Activated naive CD4-positive, alpha-beta T cell treated with anti-CD3 and anti-CD28 coated beads for 36 hours (primary cell): ENCODE results near the gene TRIM66. TPM values are rescaled to one million over a fixed set of nuclear protein-coding genes. Genes with fewer than 3 reads are reported as not detected.

Experiments
- CTCF ChIA-PET: fragments of 350-600 bp; sonication (Branson Sonifier 250); formaldehyde crosslinking; loops from one replicate; lab custom pipeline; 2021; ENCODE audit warnings: antibody characterized with exemption; lab: Charles Lee
- DNase-seq: peaks from one replicate; pipeline ENCODE4 v3.0.0-alpha.2; 2020
- H3K27ac Mint-ChIP-seq: one replicate; pipeline ENCODE4 v1.8.0; 2021; ENCODE audit warnings: mild to moderate bottlenecking, mixed read lengths
- H3K27me3 Mint-ChIP-seq: one replicate; pipeline ENCODE4 v1.8.0; 2021; ENCODE audit warnings: low read depth, mixed read lengths
- H3K36me3 Mint-ChIP-seq: one replicate; pipeline ENCODE4 v1.8.0; 2021; ENCODE audit warnings: low read depth, mixed read lengths
- H3K4me1 Mint-ChIP-seq: one replicate; pipeline ENCODE4 v1.8.0; 2021; ENCODE audit warnings: low read depth, mixed read lengths
- H3K4me3 Mint-ChIP-seq: one replicate; pipeline ENCODE4 v1.8.0; 2021; ENCODE audit warnings: mild to moderate bottlenecking, moderate library complexity, mixed read lengths
- H3K9me3 Mint-ChIP-seq: one replicate; pipeline ENCODE4 v1.8.0; 2021; ENCODE audit warnings: mixed read lengths
- intact Hi-C: fragments of 100-400 bp; cut with micrococcal nuclease; formaldehyde crosslinking; loops from one replicate; pipeline ENCODE4 v1.15.1; 2023
- total RNA-seq, 2 experiments: library from RNA; stranded (reverse); gene quantifications; one replicate each; pipeline ENCODE4 v1.2.3, GENCODE V29; 2021

TRIM66 gene
- total RNA-seq, 2 experiments from 2014 or later = 16.4 to 19.1 TPM

DNA sequence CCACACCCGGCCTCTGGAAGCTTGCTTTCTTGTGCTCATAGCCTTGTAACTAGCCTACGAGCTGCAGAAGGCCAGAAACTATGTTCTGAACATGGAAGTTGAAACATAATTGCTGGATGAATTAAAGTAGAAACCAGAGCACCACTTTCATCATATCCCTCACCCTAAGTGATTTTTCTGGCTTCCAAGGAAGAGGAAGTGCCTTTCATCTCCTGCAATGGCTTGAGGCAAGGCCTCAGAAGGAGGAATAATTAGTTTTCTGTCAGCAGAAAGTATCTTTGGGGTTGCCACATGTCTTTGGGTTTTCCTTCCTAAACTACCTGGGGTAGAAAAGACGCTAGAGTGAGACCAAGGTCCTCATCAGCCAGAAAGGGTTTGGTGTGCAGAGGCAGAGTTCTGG is 14.6 kb upstream of the TRIM66 start:
- Mint-ChIP-seq H3K27ac (no peak overlapping the region), H3K36me3 (peaks cover 11% of the 10 kb centered on the region), H3K4me1 (no peaks in the 10 kb centered on the region), H3K9me3 (no peaks in the 10 kb centered on the region), H3K27me3 (no peaks in the 10 kb centered on the region), H3K4me3 (no peak overlapping the region)
- CTCF ChIA-PET = no interaction called here
- DNase-seq = no peak
- intact Hi-C loops = no loop called here

DNA sequence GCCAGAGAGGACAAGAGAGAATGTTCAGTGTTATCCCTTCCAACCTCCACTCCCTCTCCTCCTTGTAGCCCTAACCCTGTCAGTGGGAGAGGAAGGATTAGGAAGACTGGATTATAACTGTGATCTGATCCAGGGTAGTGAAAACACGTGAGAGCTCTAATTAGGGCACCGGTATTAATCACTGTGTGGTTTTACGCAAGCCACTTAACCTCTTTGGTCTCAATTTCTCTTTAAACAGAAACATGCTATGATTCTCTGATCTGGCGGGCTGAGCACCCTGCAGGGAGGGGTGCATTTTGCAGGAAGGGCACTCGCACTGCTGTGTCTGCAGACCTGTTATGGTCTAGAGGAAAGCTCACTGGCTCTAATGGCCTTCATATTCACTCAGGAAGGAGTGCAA is 11.7 kb upstream of the TRIM66 start:
- peaks cover 19% of the 10 kb centered on the region for H3K36me3 Mint-ChIP-seq
- H3K27ac Mint-ChIP-seq = no peak overlapping the region
- peaks cover 11% of the 10 kb centered on the region for H3K4me1 Mint-ChIP-seq
- no peaks in the 10 kb centered on the region for H3K27me3 Mint-ChIP-seq
- no peak overlapping the region for H3K4me3 Mint-ChIP-seq
- CTCF ChIA-PET = no interaction called here
- intact Hi-C loops = no loop called here
- no peaks in the 10 kb centered on the region for H3K9me3 Mint-ChIP-seq
- no peak for DNase-seq

GRCh38 chr11:8693555-8693954 is 11.1 kb upstream of the TRIM66 start:
- Mint-ChIP-seq H3K4me1 (peaks cover 11% of the 10 kb centered on the region), H3K9me3 (no peaks in the 10 kb centered on the region)

GRCh38 chr11:8693010-8693551 is 10.6 kb upstream of the TRIM66 start:
- intact Hi-C loops = no loop called here
- no peak overlapping the region for H3K27ac Mint-ChIP-seq
- CTCF ChIA-PET = no interaction called here

More at GRCh38 chr11:8693555-8693954, 11.1 kb upstream of the TRIM66 start:
- no peak for DNase-seq
- no peaks in the 10 kb centered on the region for H3K27me3 Mint-ChIP-seq
- H3K36me3 Mint-ChIP-seq = peaks cover 22% of the 10 kb centered on the region
- no peak overlapping the region for H3K4me3 Mint-ChIP-seq
- intact Hi-C loops = no loop called here
- CTCF ChIA-PET = no interaction called here
- no peak overlapping the region for H3K27ac Mint-ChIP-seq

GRCh38 chr11:8692417-8692816 is 10.0 kb upstream of the TRIM66 start:
- Mint-ChIP-seq H3K27ac (no peak overlapping the region), H3K4me1 (peaks cover 20% of the 10 kb centered on the region), H3K4me3 (no peak overlapping the region), H3K9me3 (no peaks in the 10 kb centered on the region), H3K36me3 (peaks cover 28% of the 10 kb centered on the region), H3K27me3 (no peaks in the 10 kb centered on the region)
- intact Hi-C loops = no loop called here
- DNase-seq = no peak
- CTCF ChIA-PET = interaction anchor here (0.7 kb wide), 1 partner anchor 13 kb away, joined by 3 read pairs; no protein-coding TSS in a partner anchor

More at GRCh38 chr11:8693010-8693551, 10.6 kb upstream of the TRIM66 start:
- no peaks in the 10 kb centered on the region for H3K9me3 Mint-ChIP-seq
- H3K4me3 Mint-ChIP-seq = no peak overlapping the region
- no peak for DNase-seq
- no peaks in the 10 kb centered on the region for H3K27me3 Mint-ChIP-seq
- H3K36me3 Mint-ChIP-seq = peaks cover 25% of the 10 kb centered on the region
- peaks cover 16% of the 10 kb centered on the region for H3K4me1 Mint-ChIP-seq

DNA sequence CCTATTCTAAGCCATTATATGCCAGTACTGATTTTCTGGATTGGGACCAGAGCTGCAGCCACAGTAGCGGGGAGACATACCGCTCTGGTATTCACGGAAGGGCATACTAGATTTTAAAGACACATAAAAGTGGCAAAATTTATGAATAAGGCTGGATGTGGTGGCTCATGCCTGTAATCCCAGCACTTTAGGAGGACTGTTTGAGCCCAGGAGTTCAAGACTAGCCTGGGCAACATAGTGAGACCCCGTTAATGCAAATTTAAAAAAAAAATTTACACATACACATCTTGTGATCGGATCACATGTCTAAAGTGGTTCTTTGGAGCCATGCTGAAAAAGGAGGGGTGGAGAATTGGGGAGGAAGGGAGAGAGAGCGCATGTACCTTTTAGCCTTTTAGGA is 9.1 kb upstream of the TRIM66 start:
- H3K4me1 Mint-ChIP-seq = peaks cover 29% of the 10 kb centered on the region
- H3K36me3 Mint-ChIP-seq = peaks cover 30% of the 10 kb centered on the region

DNA sequence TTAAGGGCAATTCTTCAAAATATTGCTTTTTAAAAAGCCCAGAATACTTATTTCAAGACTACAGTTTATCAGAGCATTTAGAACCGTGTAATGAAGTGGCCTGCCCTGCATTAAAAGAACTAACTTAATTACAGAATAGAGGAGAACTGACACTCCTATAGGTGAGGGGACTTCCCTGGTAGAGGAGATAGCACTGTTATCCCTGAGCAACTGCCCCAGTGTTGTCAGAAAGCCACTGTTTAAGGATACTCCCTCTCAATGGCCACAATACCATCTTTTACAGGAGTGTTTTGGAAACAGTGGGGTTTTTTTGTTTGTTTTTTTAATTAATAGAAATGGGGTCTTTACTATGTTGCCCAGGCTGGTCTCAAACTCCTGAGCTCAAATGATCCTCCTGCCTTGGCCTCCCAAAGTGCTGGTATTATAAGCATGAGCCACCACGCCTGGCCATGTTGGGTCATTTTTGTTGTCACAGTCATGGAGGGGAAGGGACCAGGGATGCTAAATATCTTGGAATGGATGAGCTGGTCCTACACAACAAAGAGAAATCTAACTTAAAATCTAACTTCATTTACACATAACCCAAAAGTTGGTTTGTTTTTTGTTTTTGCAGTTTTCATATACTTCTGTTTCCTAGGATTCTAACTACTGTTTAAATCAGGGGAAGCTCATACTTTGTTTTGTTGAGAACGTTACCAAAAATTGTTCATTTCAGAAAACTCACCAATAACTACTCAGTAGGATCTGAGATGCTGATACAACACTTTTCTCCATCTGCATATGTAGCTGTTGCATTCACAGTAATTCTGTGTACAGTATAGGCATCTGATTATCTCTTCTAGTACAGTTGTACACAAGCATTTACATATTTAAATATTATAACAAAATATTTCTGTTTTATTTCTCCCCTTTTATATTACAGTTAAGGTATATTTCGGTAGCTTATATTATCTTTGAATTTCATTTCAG is 8.2 kb upstream of the TRIM66 start:
- no peak overlapping the region for H3K27ac Mint-ChIP-seq
- H3K4me3 Mint-ChIP-seq = peak overlapping the region; percentile 97
- H3K36me3 Mint-ChIP-seq = peaks cover 37% of the 10 kb centered on the region
- H3K27me3 Mint-ChIP-seq = no peaks in the 10 kb centered on the region
- no peaks in the 10 kb centered on the region for H3K9me3 Mint-ChIP-seq
- CTCF ChIA-PET = interaction anchor here (0.6 kb wide), 1 partner anchor 310 kb away, joined by 3 read pairs; no protein-coding TSS in a partner anchor
- peaks cover 37% of the 10 kb centered on the region for H3K4me1 Mint-ChIP-seq
- no peak for DNase-seq
- intact Hi-C loops = loop anchor here (1.0 kb wide), 1 partner anchor 8 kb away; the partner anchor contains the start of genes RPL27A and TRIM66

More for the DNA sequence above, 9.1 kb upstream of the TRIM66 start:
- Mint-ChIP-seq H3K27me3 (no peaks in the 10 kb centered on the region), H3K9me3 (no peaks in the 10 kb centered on the region), H3K27ac (no peak overlapping the region), H3K4me3 (no peak overlapping the region)
- CTCF ChIA-PET = interaction anchor here (0.6 to 0.7 kb wide), 2 partner anchors 222 to 309 kb away, joined by 3 to 4 read pairs; no protein-coding TSS in a partner anchor
- no peak for DNase-seq
- intact Hi-C loops = loop anchor here (1.0 kb wide), 1 partner anchor 9 kb away; the partner anchor contains the start of genes RPL27A and TRIM66

- H3K9me3 Mint-ChIP-seq = no peaks in the 10 kb centered on the region
- no peak for DNase-seq
- CTCF ChIA-PET = interaction anchor here (1.3 kb wide), 1 partner anchor 308 kb away, joined by 3 read pairs; no protein-coding TSS in a partner anchor
- intact Hi-C loops = loop anchor here (1.0 to 10.0 kb wide), 9 partner anchors 124 to 1945 kb away; partner anchors contain the start of genes SBF2, TMEM9B and WEE1
- H3K36me3 Mint-ChIP-seq = peaks cover 42% of the 10 kb centered on the region
- peak overlapping the region; percentile 96 for H3K27ac Mint-ChIP-seq
- H3K4me1 Mint-ChIP-seq = peaks cover 45% of the 10 kb centered on the region
- peak overlapping the region; percentile 97 for H3K4me3 Mint-ChIP-seq
- H3K27me3 Mint-ChIP-seq = no peaks in the 10 kb centered on the region
Observed at GRCh38 chr11:8689726-8690255, 7.3 kb upstream of the TRIM66 start.

DNA sequence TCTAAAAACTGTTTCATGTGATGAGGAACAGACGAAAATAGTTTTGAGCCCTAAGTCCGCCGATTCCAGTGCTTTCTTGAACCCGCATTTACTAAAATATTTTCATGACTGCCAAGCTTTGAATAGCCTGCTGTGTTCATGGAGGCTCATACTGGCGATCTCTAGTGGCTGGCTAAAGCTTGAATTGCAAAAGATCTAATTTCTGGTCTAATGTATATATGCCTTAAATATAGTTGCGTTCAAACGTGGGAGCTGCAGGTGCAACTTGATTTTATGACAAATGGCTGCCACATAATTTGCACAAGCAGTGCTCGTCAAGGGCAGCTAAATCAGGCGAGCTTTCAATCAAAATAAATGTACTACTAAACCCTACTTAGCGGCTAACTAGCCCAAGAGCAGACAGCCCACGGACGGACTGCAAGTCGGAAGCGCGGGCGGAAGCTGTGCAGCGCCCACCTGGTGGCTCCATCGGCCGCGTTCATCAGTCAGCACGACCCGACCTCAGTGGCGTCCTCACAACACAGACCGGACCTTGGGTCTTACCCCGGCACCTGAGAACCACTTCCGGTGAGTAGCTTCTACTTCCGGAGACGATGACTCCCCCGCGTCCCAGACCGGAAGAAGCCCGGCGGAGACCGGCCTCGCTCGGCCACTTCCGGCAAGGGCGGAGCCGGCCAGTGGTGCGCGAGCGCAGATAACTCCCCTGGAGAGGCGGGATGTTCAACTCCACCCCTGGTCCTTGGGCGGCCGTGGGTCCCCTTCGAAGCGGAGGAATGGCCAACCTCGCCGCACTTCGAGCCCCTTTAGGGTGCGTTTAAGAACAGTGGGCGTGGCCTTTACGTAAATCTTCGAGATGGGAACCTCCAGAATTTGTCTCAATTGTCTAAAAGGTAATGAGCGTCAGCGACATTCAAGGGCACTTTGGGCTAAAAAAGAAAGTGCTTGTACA is 6.2 kb upstream of the TRIM66 start:
- intact Hi-C loops = loop anchor here (1.0 to 10.0 kb wide), 10 partner anchors 125 to 1944 kb away; partner anchors contain the start of genes AKIP1, SBF2, TMEM9B and WEE1
- Mint-ChIP-seq H3K27me3 (no peaks in the 10 kb centered on the region), H3K27ac (peak overlapping the region; percentile 96), H3K36me3 (peaks cover 53% of the 10 kb centered on the region), H3K9me3 (no peaks in the 10 kb centered on the region), H3K4me3 (peak overlapping the region; percentile 97), H3K4me1 (peaks cover 53% of the 10 kb centered on the region)
- DNase-seq = peak; percentile 90
- CTCF ChIA-PET = interaction anchor here (0.8 to 1.3 kb wide), 3 partner anchors 17 to 309 kb away, joined by 3 to 6 read pairs (median 3); no protein-coding TSS in a partner anchor

- no peaks in the 10 kb centered on the region for H3K9me3 Mint-ChIP-seq
- H3K4me3 Mint-ChIP-seq = peak overlapping the region; percentile 31
- no peaks in the 10 kb centered on the region for H3K27me3 Mint-ChIP-seq
- H3K4me1 Mint-ChIP-seq = peaks cover 56% of the 10 kb centered on the region
- peaks cover 61% of the 10 kb centered on the region for H3K36me3 Mint-ChIP-seq
- DNase-seq = no peak
- peak overlapping the region; percentile 12 for H3K27ac Mint-ChIP-seq
- CTCF ChIA-PET = no interaction called here
- intact Hi-C loops = loop anchor here (5.0 to 10.0 kb wide), 6 partner anchors 146 to 1942 kb away; partner anchors contain the start of genes SBF2 and WEE1
Observed at GRCh38 chr11:8686325-8686724, 3.9 kb upstream of the TRIM66 start.

- Mint-ChIP-seq H3K27ac (peak overlapping the region; percentile 74), H3K27me3 (no peaks in the 10 kb centered on the region), H3K4me1 (peaks cover 59% of the 10 kb centered on the region), H3K4me3 (peak overlapping the region; percentile 91), H3K36me3 (peaks cover 60% of the 10 kb centered on the region), H3K9me3 (no peaks in the 10 kb centered on the region)
- DNase-seq = no peak
- CTCF ChIA-PET = no interaction called here
- intact Hi-C loops = loop anchor here (5.0 to 10.0 kb wide), 6 partner anchors 146 to 1941 kb away; partner anchors contain the start of genes SBF2 and WEE1
Observed at GRCh38 chr11:8685820-8686219, 3.4 kb upstream of the TRIM66 start.
